Spleen (tissue), 11 donors: Measurements from ENCODE around the gene SIRT2. TPM values are rescaled to one million over a fixed set of nuclear protein-coding genes. Genes with fewer than 3 reads are reported as not detected.
A peak's percentile ranks its signal among the peaks of the same experiment; 100 is the strongest.

Experiments
- DNase-seq: peaks from one replicate; pipeline ENCODE4 v3.0.0-alpha.2; 2020
- H3K27ac ChIP-seq, 8 donors: fragments of 200-600 bp; sonication (generic) in 7 of 8; 1 replicate in 4 of 8; 2 replicates in 4 of 8; pipeline versions ENCODE4 v1.5.0 to v1.8.0; 2016 to 2021; ENCODE audit warnings: inconsistent platforms in 4 of 8, mild to moderate bottlenecking in 4 of 8, moderate library complexity in 1 of 8
- H3K27me3 ChIP-seq, 7 donors: fragments of 200-600 bp; sonication (generic) in 6 of 7; replicated peaks in 1 of 7; 1 replicate in 4 of 7; 2 replicates in 3 of 7; pipeline versions ENCODE4 v1.5.0 to v1.8.0; 2016 to 2021; ENCODE audit warnings: inconsistent platforms in 3 of 7, mild to moderate bottlenecking in 1 of 7
- H3K36me3 ChIP-seq, 6 donors: fragments of 200-600 bp; sonication (generic) in 5 of 6; 1 replicate in 4 of 6; 2 replicates in 2 of 6; pipeline versions ENCODE4 v1.5.0 to v1.8.0; 2016 to 2021; ENCODE audit warnings: inconsistent platforms in 2 of 6
- H3K4me1 ChIP-seq, 6 donors: fragments of 200-600 bp; sonication (generic) in 5 of 6; 1 replicate in 3 of 6; 2 replicates in 3 of 6; pipeline versions ENCODE4 v1.5.0 to v1.8.0; 2016 to 2021; ENCODE audit warnings: inconsistent platforms in 3 of 6
- H3K4me3 ChIP-seq, 8 donors: fragments of 200-600 bp; sonication (generic) in 7 of 8; 1 replicate in 4 of 8; 2 replicates in 4 of 8; pipeline versions ENCODE4 v1.5.0 to v1.8.0; 2016 to 2021; ENCODE audit warnings: inconsistent platforms in 4 of 8, mild to moderate bottlenecking in 4 of 8, moderate library complexity in 2 of 8
- H3K9me3 ChIP-seq, 8 donors: fragments of 200-600 bp; sonication (generic) in 7 of 8; 1 replicate in 4 of 8; 2 replicates in 4 of 8; pipeline versions ENCODE4 v1.5.0 to v1.8.0; 2016 to 2021; ENCODE audit warnings: inconsistent platforms in 4 of 8
- POLR2A ChIP-seq, 3 donors: fragments of 450-650 bp; IDR thresholded peaks; one replicate each; pipeline ENCODE4 v1.5.1; 2017; ENCODE audit warnings: antibody characterized with exemption in 3 of 3, mild to moderate bottlenecking in 1 of 3
- POLR2AphosphoS5 ChIP-seq, 3 donors: sonication (generic); formaldehyde crosslinking; IDR thresholded peaks; one replicate each; pipeline ENCODE4 v1.5.1; 2017; ENCODE audit warnings: antibody characterized with exemption in 3 of 3
- WGBS, 5 donors: extraction: QIAGEN DNeasy Blood & Tissue Kit in 3 of 5; methylation state at CpG; one replicate each; pipeline versions ENCODE4 v1.1.5 to v1.1.7; 2013 to 2018; 5-methylcytosine and 5-hydroxymethylcytosine counted together
- intact Hi-C: fragments of 100-400 bp; cut with DNase I; formaldehyde crosslinking; loops from one replicate; pipeline ENCODE4 v1.15.0; 2023; ENCODE audit warnings: low total_unique reads
- polyA plus RNA-seq, 3 donors: library from polyadenylated mRNA; stranded (reverse); fragments of 200-250 nt; gene quantifications; one replicate each; pipeline ENCODE4 v1.2.1, GENCODE V29; 2013
- total RNA-seq, 7 donors: library from RNA; depleted of rRNA in 3 of 7; stranded (reverse); fragments of >200 nt in 3 of 7; fragmentation: NEBNext Ultra II Directional in 4 of 7; extraction: Animal tissue kit (Norgen Biotek cat#: 25700) in 4 of 7; gene quantifications; one replicate each; pipeline versions ENCODE4 v1.1.0 to v1.2.1, GENCODE V29; 2016 to 2021
- TF ChIP-seq, protein P1 (sequence below), 11 experiments: fragments of 200-600 bp in 7 of 11; fragments of 450-650 bp in 4 of 11; sonication (generic) in 4 of 11; IDR thresholded peaks in 8 of 11; conservative IDR thresholded peaks in 3 of 11; 1 replicate in 7 of 11; 2 replicates in 4 of 11; pipeline versions ENCODE4 v1.4.0 to v1.8.0; 2016 to 2021; ENCODE audit warnings: antibody characterized with exemption in 11 of 11, inconsistent platforms in 4 of 11, mild to moderate bottlenecking in 1 of 11
- donor health status: healthy with polysubstance abuse.
- donor health status: DM: no; HTN: no; CAD: no; lungs with moderate emphysema.
- donor health status: DM: no; HTN: no; CAD: no.
- donor health status: Bipolar disorder and iron deficiency.
- donor health status: healthy.
- donor health status: DM: no; HTN: no; CAD: no.
- donor health status: DM: yes; HTN: yes; CAD: no.

Gene SIRT2
- total and polyA plus RNA-seq, 10 donors: 25.8 to 81.0 (median 50.2) TPM

GRCh38 chr19:38919837-38920601 lies 20.6 kb upstream of the SIRT2 start:
- intact Hi-C loops: no loop called here
- H3K27me3 ChIP-seq: no peaks in the 10 kb centered on the region
- TF ChIP-seq POLR2AphosphoS5 (IDR thresholded peaks at IDR 0.05) (no peak), POLR2A (IDR thresholded peaks at IDR 0.05) (no peak)
- TF ChIP-seq, protein P1, sequence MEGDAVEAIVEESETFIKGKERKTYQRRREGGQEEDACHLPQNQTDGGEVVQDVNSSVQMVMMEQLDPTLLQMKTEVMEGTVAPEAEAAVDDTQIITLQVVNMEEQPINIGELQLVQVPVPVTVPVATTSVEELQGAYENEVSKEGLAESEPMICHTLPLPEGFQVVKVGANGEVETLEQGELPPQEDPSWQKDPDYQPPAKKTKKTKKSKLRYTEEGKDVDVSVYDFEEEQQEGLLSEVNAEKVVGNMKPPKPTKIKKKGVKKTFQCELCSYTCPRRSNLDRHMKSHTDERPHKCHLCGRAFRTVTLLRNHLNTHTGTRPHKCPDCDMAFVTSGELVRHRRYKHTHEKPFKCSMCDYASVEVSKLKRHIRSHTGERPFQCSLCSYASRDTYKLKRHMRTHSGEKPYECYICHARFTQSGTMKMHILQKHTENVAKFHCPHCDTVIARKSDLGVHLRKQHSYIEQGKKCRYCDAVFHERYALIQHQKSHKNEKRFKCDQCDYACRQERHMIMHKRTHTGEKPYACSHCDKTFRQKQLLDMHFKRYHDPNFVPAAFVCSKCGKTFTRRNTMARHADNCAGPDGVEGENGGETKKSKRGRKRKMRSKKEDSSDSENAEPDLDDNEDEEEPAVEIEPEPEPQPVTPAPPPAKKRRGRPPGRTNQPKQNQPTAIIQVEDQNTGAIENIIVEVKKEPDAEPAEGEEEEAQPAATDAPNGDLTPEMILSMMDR (IDR thresholded peaks at IDR 0.05 in 8 of 11, conservative IDR thresholded peaks at IDR 0.05 in 3 of 11): no peak
- peaks cover 0 to 55% (median 28%) of the 10 kb centered on the region in 6 donors for H3K36me3 ChIP-seq
- no peaks in the 10 kb centered on the region for H3K9me3 ChIP-seq
- H3K27ac ChIP-seq: no peak overlapping the region
- WGBS, 5 donors: 65 to 80% (median 75%) methylated on average over 21 of the region's 21 CpGs
- DNase-seq: peak; percentile 56
- peaks cover 0 to 5% (median 0%) of the 10 kb centered on the region in 6 donors for H3K4me1 ChIP-seq
- no peak overlapping the region for H3K4me3 ChIP-seq

- peaks cover 0 to 41% (median 15%) of the 10 kb centered on the region in 6 donors for H3K36me3 ChIP-seq
- peak; percentile 56 for DNase-seq
- no peak overlapping the region for H3K4me3 ChIP-seq
- H3K27ac ChIP-seq: no peak overlapping the region
- no peaks in the 10 kb centered on the region for H3K9me3 ChIP-seq
- TF ChIP-seq, protein P1 (IDR thresholded peaks at IDR 0.05 in 8 of 11, conservative IDR thresholded peaks at IDR 0.05 in 3 of 11): no peak
- TF ChIP-seq POLR2AphosphoS5 (IDR thresholded peaks at IDR 0.05): no peak
- no peaks in the 10 kb centered on the region for H3K27me3 ChIP-seq
- peaks cover 0 to 3% (median 0%) of the 10 kb centered on the region in 6 donors for H3K4me1 ChIP-seq
- 92 to 97% (median 95%) methylated on average over 4 to 10 of the region's 10 CpGs for WGBS, 5 donors
- intact Hi-C loops: no loop called here
Measured at GRCh38 chr19:38918526-38918925, 19.1 kb upstream of the SIRT2 start.

DNA sequence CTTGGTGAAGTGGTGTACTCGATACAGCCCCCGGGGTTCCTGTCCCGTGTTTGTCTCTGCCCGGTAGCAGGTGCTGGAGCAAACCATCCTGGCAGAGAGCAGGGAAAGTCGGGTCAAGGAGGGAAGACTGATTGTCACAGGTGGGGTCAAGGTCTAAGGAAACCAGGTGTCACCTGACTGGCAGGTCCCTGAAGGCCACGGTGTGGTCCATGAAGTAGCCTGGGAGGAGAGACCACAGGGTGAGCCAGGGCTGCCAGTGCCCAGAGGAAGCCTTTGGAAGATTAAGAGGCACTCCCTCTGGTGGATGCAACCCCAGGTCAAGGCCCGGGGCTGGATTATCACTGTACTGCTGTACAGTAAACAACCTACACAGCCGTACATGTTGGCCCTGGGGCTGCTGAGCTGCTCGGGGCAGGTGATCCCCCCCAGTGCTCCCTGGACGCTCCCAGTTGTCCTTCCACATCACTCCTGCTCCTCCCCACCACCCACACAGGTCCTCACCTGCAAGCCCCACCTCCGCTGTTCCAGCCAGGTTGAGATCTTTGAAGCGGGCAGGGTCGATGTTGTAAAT lies 18.6 kb upstream of the SIRT2 start:
- Histone ChIP-seq H3K36me3 (peaks cover 0 to 40% (median 14%) of the 10 kb centered on the region in 6 donors), H3K4me1 (peaks cover 0 to 3% (median 0%) of the 10 kb centered on the region in 6 donors), H3K27me3 (no peaks in the 10 kb centered on the region), H3K4me3 (no peak overlapping the region), H3K9me3 (no peaks in the 10 kb centered on the region), H3K27ac (no peak overlapping the region)
- 79 to 89% (median 81%) methylated on average over 10 to 13 of the region's 13 CpGs for WGBS, 5 donors
- intact Hi-C loops: no loop called here
- TF ChIP-seq, protein P1 (IDR thresholded peaks at IDR 0.05 in 8 of 11, conservative IDR thresholded peaks at IDR 0.05 in 3 of 11): no peak
- TF ChIP-seq POLR2AphosphoS5 (IDR thresholded peaks at IDR 0.05) (no peak), POLR2A (IDR thresholded peaks at IDR 0.05) (no peak)
- peak; percentile 44 for DNase-seq

- no peak overlapping the region for H3K4me3 ChIP-seq
- H3K4me1 ChIP-seq: peaks cover 0 to 3% (median 0%) of the 10 kb centered on the region in 6 donors
- H3K9me3 ChIP-seq: no peaks in the 10 kb centered on the region
- WGBS, 5 donors: 75 to 92% (median 83%) methylated on average over 8 to 9 of the region's 9 CpGs
- intact Hi-C loops: no loop called here
- TF ChIP-seq POLR2AphosphoS5 (IDR thresholded peaks at IDR 0.05): no peak
- TF ChIP-seq, protein P1 (IDR thresholded peaks at IDR 0.05 in 8 of 11, conservative IDR thresholded peaks at IDR 0.05 in 3 of 11): no peak
- TF ChIP-seq POLR2A (IDR thresholded peaks at IDR 0.05): no peak
- DNase-seq: peak; percentile 29
- peaks cover 0 to 36% (median 14%) of the 10 kb centered on the region in 6 donors for H3K36me3 ChIP-seq
- H3K27me3 ChIP-seq: no peaks in the 10 kb centered on the region
- no peak overlapping the region for H3K27ac ChIP-seq
Measured at GRCh38 chr19:38917516-38917915, 18.1 kb upstream of the SIRT2 start.
